Measurements from ENCODE around the gene PSMG2.

Gene PSMG2

DNA sequence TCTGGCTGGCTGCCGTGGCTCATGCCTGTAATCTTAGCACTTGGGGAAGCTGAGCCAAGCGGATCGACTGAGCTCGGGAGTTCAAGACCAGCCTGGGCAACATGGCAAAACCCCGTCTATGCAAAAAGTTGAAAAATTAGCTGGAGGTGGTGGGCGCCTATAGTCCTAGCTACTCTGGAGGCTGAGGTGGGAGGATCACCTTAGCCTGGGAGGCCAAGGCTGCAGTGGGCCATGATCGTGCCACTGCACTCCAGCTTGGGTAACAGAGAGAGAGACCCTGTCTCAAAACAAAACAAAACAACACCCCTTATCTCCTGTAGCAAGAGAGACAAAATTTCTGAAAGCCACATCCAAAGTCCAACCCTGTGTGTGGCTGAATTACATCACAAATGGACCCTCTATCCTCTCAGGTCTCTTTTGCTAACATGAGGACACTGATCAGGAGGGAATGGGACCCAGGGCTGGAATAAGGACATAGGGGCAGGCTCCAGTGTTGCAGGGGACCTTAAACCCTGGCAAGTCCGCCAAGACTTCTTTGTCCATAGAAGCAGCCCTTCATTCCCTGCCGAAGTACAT is 64.8 kb downstream of the PSMG2 start:
- no peak for DNase-seq

DNA sequence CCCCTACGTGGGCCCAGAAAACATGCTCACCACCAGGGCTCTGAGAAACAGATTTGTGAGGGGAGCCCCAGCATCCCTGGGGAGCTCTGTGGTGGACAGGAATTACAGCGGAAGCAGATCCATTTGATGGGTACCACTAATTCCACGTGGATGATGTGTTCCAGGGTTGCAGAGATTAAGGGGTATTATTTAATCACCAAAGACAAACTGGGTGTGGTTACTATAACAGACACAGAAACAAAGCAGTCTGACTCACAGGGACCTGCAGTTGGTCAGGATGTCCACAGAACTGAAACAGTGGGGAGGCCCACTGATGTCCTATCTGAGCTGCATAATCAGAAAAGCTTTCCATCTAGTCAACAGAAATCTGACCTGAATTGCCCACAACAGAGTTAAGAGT is 65.8 kb downstream of the PSMG2 start:
- DNase-seq = peak; percentile 22

DNA sequence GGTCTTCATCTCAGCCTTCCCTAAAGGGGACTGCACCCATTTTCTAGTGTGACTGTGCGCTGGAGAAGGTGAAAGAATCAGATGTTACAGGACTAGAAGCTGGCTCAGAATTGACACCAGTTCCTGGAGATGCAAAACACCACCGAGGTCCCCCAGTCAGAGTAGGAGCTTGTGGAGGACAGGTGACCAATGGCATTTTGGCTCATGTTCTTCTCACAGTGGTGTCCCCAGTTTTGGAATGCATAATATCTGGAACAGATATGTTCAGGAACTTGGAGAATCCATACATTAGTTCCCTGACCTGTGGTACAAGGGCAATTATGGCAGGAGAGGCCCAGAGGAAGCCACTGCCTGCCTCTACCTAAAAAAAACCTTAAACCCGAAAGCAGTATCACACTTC is 66.3 kb downstream of the PSMG2 start:
- DNase-seq = no peak

DNA sequence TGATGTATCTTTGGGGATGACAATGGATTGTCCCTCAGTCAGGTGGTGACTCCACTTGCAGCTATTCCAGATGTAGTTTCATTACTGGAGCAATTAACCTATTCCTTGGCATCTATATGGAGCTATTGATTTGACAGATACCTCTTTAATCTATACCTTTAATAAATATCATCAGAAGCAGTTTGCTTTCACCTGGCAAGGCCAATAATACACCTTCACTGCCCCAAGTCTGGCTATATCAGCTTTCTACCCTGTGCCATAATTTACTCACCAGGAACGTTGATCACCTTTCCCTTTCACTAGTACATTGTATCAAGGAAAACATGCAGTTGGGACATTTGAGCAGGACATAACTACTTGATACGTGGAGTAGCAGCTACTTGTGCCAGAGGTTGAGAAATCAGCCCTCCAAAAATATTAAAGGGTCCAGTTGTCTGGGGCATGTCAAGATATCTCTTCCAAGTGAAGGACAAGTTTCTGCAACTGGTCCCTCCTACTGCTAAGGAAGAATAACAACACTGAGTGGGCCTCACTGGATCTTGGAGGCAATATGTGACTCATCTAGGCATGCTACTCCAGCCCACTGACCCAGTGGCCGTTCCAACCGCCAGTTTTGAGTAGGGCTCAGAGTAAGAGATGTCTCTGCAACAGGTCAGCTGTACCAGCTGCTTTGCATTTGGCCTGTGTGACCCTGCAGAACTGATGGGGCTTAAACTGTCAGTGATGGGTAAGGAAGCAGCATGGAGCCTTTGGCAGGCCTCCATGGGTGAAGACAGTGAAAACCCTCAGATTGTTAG is 67.0 kb downstream of the PSMG2 start:
- no peak for DNase-seq

DNA sequence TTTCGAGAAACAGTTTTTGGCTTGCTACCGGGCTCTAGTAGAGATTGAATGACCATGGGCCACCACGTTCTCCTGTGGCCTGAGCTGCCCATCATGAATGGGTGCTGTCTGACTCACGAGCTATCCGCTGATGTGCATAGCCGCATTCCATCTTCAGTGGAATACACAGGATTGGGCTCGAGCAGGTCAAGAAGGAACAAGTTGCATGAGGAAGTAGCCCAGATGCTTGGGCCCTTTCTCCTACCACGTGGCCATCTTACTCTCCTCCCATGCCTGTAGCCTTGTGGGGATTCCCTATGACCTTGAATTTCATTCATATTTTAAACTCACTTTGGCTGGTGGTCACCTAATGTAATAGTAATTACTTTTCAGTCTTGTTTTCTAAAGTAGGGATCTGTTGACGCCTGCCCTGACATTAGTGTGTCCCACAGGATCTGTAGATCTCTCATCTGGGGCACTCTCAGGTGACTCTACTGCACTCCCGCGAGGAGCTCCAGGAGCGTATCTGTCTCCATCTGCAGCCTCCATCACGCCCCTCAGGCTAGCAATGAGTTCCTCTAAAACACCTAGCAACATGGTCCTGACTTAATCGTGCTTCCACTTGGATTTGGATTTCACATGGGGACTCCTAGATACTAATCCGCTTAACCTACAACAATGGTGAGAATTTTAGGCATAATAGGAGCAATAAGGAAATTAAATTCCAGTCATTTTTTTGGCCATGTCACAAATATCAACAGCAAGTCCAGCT is 67.8 kb downstream of the PSMG2 start:
- DNase-seq = no peak

DNA sequence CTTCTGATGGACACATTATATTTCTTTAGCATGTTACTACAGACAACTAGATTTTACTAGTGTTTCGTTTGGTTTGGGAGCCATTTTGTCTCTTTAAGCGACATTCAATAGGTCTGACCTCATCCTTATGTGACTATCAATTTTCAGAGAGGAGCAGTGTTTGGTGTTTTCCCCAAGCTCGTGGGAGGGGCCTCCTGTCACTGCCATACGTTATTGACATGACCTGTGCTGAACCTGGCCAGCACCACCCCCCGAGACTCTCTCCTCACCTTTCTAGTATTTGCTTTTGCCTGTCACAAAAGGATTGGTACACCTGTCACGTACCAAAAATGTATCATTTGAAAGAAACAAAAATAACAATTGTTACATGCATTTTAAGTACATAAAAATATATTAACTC is 69.3 kb downstream of the PSMG2 start:
- no peak for DNase-seq

DNA sequence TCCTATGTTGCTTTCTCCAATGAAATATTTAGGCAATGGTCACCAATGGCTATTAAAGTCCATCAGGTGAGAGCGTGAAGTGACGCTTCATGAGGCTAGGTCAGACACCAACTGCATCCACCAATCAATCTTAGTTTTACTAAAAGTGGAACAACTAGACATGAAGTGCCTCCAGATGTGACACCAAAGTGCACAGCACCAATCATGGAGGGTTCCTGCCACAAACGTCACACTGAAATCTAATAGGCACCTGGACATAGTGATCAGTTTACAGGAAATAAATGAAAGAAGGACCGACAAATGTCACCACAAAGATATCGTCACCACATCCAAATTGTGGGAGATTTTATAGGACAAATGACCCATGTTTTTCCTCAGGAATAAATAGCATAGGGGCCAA is 70.5 kb downstream of the PSMG2 start:
- no peak for DNase-seq

DNA sequence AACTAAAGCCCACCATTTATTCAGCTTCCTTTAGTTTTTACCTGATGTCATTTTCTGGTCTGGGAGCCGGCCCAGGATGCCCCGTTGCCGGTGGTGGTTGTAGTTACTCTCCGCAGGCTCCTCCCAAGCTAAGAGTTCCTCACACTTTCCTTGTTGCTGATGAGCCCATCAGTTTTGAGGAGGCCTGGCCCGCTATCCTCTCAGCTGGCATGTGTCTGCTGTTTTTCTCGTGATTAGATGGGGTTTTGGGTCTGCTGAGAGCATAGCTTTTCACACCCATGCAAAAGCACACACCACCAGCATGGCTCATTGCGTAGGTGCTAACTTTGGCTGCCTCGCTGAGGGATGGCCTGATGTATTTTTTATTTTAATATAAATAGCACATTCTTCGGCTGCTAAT is 72.1 kb downstream of the PSMG2 start:
- DNase-seq = no peak
